Activated B cell treated with CpG ODN at 0.5 μM for 24 hours (primary cell): Measurements from ENCODE around the gene COA7. TPM values are rescaled to one million over a fixed set of nuclear protein-coding genes. Genes with fewer than 3 reads are reported as not detected.
"Not testable (repeated sequence)": the region's sequence is repeated elsewhere in the genome, so short reads cannot be mapped to it uniquely, and the experiment has no call there.

Source experiments
- ATAC-seq: fragments of 200-7000 bp; cut with Tn5 transposase; one replicate; pipeline ENCODE4 v1.10.0; 2021; ENCODE audit warnings: low read depth, mild to moderate bottlenecking, moderate library complexity
- CTCF ChIA-PET: fragments of 350-600 bp; sonication (Branson Sonifier 250); formaldehyde crosslinking; loops from one replicate; lab custom pipeline; 2021; ENCODE audit warnings: antibody characterized with exemption; lab: Charles Lee
- POLR2A ChIA-PET: fragments of 350-600 bp; sonication (Branson Sonifier 250); formaldehyde crosslinking; loops from one replicate; lab custom pipeline; 2021; ENCODE audit warnings: antibody characterized with exemption; lab: Charles Lee
- DNase-seq: peaks from one replicate; pipeline ENCODE4 v3.0.0; 2022
- H3K27ac Mint-ChIP-seq: one replicate; pipeline ENCODE4 v1.8.0; 2020; ENCODE audit warnings: mixed read lengths
- H3K27me3 Mint-ChIP-seq: one replicate; pipeline ENCODE4 v1.8.0; 2021; ENCODE audit warnings: mixed read lengths
- H3K36me3 Mint-ChIP-seq: one replicate; pipeline ENCODE4 v1.8.0; 2021; ENCODE audit warnings: low read depth, mixed read lengths
- H3K4me1 Mint-ChIP-seq: one replicate; pipeline ENCODE4 v1.8.0; 2021; ENCODE audit warnings: mixed read lengths
- H3K4me3 Mint-ChIP-seq: one replicate; pipeline ENCODE4 v1.8.0; 2020; ENCODE audit warnings: mild to moderate bottlenecking, mixed read lengths
- H3K9me3 Mint-ChIP-seq: one replicate; pipeline ENCODE4 v1.8.0; 2020; ENCODE audit warnings: mixed read lengths
- CTCF ChIP-seq: fragments of 200-600 bp; IDR thresholded peaks from one replicate; pipeline ENCODE4 v1.8.0; 2022; ENCODE audit warnings: antibody characterized with exemption, mild to moderate bottlenecking
- intact Hi-C: fragments of 100-400 bp; cut with micrococcal nuclease; formaldehyde crosslinking; loops from one replicate; pipeline ENCODE4 v1.15.1; 2024
- total RNA-seq: library from RNA; stranded (reverse); gene quantifications from 2 replicates; pipeline ENCODE4 v1.2.3, GENCODE V29; 2022

The COA7 gene
- total RNA-seq, 1 donor from 2014 or later: 23.6 TPM

GRCh38 chr1:52739699-52740467 is 41.7 kb upstream of the COA7 start:
- no peaks in the 10 kb centered on the region for H3K36me3 Mint-ChIP-seq
- DNase-seq: no peak
- H3K9me3 Mint-ChIP-seq: no peaks in the 10 kb centered on the region
- ChIA-PET POLR2A (interaction anchor here (0.6 to 1.3 kb wide), 3 partner anchors 15 to 183 kb away, joined by 3 to 4 read pairs (median 3); no protein-coding TSS in a partner anchor), CTCF (no interaction called here)
- intact Hi-C loops: no loop called here
- H3K27me3 Mint-ChIP-seq: no peaks in the 10 kb centered on the region
- TF ChIP-seq CTCF: no peak
- H3K27ac Mint-ChIP-seq: no peak overlapping the region
- peaks cover 10% of the 10 kb centered on the region for H3K4me1 Mint-ChIP-seq
- H3K4me3 Mint-ChIP-seq: no peak overlapping the region
- no peak for ATAC-seq

GRCh38 chr1:52738893-52739292 is 40.7 kb upstream of the COA7 start:
- POLR2A ChIA-PET: interaction anchor here (0.6 to 1.3 kb wide), 2 partner anchors 36 to 408 kb away, joined by 3 to 7 read pairs; no protein-coding TSS in a partner anchor
- no peaks in the 10 kb centered on the region for H3K27me3 Mint-ChIP-seq
- no peak for ATAC-seq

GRCh38 chr1:52738148-52738547 is 40.0 kb upstream of the COA7 start:
- ATAC-seq (no peak), DNase-seq (no peak)
- H3K4me1 Mint-ChIP-seq: peaks cover 10% of the 10 kb centered on the region
- ChIA-PET CTCF (no interaction called here), POLR2A (no interaction called here)
- H3K27me3 Mint-ChIP-seq: no peaks in the 10 kb centered on the region
- H3K36me3 Mint-ChIP-seq: no peaks in the 10 kb centered on the region
- H3K27ac Mint-ChIP-seq: no peak overlapping the region
- TF ChIP-seq CTCF: no peak
- no peak overlapping the region for H3K4me3 Mint-ChIP-seq
- H3K9me3 Mint-ChIP-seq: no peaks in the 10 kb centered on the region
- intact Hi-C loops: no loop called here

More at GRCh38 chr1:52738893-52739292, 40.7 kb upstream of the COA7 start:
- Mint-ChIP-seq H3K36me3 (no peaks in the 10 kb centered on the region), H3K4me1 (peaks cover 10% of the 10 kb centered on the region), H3K4me3 (no peak overlapping the region), H3K9me3 (no peaks in the 10 kb centered on the region), H3K27ac (no peak overlapping the region)
- DNase-seq: no peak
- no peak for TF ChIP-seq CTCF
- intact Hi-C loops: no loop called here
- CTCF ChIA-PET: no interaction called here

- intact Hi-C loops, H3K36me3 Mint-ChIP-seq, H3K27ac Mint-ChIP-seq, H3K4me1 Mint-ChIP-seq, POLR2A ChIA-PET, H3K9me3 Mint-ChIP-seq, ATAC-seq, H3K27me3 Mint-ChIP-seq, H3K4me3 Mint-ChIP-seq, DNase-seq, CTCF ChIA-PET: not testable (repeated sequence)
Observed at GRCh38 chr1:52735371-52735770, 37.2 kb upstream of the COA7 start.

- H3K36me3 Mint-ChIP-seq: peaks cover 7% of the 10 kb centered on the region
- intact Hi-C loops: no loop called here
- no peak overlapping the region for H3K4me3 Mint-ChIP-seq
- H3K9me3 Mint-ChIP-seq: no peaks in the 10 kb centered on the region
- ATAC-seq (no peak), DNase-seq (no peak)
- no peak overlapping the region for H3K27ac Mint-ChIP-seq
- ChIA-PET POLR2A (interaction anchor here (0.6 kb wide), 1 partner anchor 869 kb away, joined by 3 read pairs; no protein-coding TSS in a partner anchor), CTCF (no interaction called here)
- H3K4me1 Mint-ChIP-seq: peaks cover 13% of the 10 kb centered on the region
- no peak for TF ChIP-seq CTCF
- no peaks in the 10 kb centered on the region for H3K27me3 Mint-ChIP-seq
Observed at GRCh38 chr1:52733368-52733767, 35.2 kb upstream of the COA7 start.
